Measurements from ENCODE around the gene TNFSF8.

The TNFSF8 gene

DNA sequence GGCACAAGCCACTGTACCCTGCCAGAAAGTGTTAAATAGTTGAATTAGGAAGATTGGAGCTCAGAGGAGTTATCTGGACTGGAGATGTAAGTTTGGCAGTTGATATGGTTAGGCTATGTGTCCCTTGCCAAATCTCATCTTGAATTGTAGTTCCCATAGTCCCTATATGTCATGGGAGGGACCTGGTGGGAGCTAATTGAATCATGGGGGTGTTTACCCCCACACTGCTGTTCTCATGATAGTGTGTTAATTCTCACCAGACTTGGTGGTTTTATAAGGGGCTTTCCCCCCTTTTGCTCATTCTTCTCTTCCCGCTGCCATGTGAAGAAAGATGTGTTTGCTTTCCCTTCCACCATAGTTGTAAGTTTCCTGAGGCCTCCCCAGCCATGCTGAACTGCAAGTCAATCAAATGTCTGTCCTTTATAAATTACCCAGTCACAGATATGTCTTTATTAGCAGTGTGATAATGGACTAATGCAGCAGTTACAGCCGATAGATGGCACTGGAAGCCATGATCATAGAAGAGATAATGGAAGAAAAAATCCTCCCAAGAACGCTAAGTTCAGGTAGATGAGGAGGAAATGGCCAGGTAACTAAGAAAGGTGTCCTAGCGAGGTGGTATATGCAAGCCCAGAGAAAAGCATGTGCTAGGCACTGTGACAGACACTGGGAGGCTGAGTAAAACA, 51.4 kb downstream of the TNFSF8 start:
- DNase-seq (ENCODE audit: low read depth in 1 of 2, low spot score in 1 of 2), result no peak

DNA sequence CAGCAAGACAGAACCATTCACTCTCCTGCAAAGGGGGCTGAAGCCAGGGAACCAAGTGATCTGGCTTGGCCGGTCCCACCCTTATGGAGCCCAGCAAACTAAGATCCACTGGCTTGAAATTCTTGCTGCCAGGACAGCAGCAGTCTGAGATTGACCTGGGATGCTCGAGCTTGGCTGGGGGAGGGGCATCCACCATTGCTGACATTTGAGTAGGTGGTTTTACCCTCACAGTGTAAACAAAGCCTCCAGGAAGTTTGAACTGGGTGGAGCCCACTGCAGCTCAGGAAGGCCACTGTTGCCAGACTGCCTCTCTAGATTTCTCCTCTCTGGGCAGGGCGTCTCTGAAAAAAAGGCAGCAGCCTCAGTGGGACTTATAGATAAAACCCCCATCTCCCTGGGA, 60.5 kb downstream of the TNFSF8 start:
- no peak for DNase-seq (ENCODE audit: low read depth in 1 of 2, low spot score in 1 of 2)

DNA sequence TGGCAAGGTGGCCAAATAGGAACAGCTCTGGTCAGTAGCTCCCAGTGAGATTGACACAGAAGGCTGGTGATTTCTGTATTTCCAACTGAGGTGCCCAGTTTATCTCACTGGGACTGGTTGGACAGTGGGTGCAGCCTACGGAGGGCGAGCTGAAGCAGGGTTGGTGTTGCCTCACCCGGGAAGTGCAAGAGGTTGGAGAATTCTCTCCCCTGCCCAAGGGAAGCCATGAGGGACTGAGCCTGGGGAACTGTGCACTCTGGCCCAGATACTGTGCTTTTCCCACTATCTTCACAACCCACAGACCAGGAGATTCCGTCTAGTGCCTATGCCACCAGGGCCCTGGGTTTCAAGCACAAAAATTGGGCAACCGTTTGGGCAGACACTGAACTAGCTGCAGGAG, 61.0 kb downstream of the TNFSF8 start:
- DNase-seq (ENCODE audit: low read depth in 1 of 2, low spot score in 1 of 2), result no peak

DNA sequence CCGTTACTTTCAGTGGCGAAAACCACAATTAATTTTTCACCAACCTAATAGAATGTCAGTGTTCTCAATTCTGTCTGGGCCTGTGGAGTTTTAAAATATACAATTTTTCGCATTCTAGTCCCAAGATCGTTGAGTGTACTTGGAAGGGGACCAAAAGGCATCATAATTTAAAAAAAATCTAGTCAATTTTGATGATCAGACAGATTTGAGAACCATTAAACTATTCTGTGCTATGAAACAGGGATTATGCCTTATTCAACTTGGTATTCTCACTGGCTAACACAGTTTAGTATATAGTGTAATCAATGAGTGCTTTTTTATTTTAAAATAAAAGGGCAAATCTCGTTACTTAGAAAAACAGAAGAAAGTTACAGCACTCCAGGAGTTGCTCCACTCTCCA, 63.1 kb downstream of the TNFSF8 start:
- no peak for DNase-seq (ENCODE audit: low read depth in 1 of 2, low spot score in 1 of 2)

DNA sequence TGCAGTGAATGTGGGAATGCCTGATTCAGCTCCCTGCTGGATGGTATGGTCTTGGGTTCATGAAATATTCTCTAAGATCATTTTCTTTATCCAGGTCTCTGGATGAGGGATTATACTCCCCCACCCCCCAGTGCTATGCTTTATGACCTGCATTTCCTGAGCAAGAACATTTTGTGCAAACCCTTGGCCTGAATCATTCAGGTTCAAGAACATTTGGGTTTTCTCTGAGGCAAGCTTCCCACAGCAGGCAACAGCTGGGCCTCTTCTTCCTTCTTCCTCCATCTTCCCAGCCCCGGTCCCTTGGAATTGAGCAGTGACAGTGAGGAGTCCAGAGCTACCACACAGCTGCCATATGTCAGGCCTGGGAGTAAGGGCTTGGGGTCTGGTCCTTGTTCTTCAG, 65.9 kb downstream of the TNFSF8 start:
- no peak for DNase-seq (ENCODE audit: low read depth in 1 of 2, low spot score in 1 of 2)

DNA sequence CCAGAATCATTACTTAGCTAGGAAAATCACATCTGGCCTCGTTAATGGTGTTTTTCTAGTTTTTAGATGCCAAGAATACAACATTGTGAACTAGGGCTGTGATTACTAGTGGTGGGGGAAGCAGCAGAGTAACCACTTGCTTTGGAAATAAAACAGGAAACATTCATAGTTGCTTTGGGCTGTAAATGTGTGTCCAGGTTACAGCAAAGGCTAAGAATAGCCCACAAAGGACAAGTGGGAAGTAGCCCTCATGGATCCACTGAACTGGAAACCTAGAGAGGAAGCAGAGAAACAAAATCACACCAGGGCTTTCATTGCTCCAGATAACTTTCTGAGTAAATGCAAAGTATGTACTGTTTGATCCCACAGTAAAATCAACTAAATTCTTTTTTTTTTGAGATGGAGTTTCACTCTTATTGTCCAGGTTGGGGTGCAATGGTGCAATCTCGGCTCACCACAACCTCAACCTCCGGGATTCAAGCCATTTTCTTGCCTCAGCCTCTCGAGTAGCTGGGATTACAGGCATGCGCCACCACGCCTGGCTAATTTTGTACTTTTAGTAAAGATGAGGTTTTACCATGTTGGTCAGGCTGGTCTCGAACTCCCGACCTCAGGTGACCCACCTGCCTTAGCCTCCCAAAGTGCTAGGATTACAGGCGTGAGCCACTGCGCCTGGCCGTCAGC, 68.3 kb downstream of the TNFSF8 start:
- no peak for DNase-seq (ENCODE audit: low read depth in 1 of 2, low spot score in 1 of 2)

DNA sequence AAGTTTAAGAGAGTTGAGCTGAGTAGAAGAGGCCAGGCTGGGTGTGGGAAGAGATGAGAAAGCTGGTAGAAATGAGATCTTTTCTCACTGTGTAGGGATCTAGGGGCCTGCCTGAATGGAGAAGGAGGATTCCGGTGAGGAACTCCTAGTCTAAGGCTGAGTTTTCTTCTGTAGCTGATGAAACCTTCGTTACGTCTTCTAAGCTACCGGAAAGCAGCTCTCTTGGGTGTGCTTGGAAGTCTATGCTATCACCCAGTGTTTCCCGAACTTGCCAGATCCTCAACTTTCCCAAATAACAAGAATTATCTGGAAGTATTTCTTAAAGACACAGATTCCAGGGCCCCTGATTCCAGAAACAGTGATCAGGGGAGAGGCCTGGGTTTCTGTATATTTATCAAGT, 69.1 kb downstream of the TNFSF8 start:
- DNase-seq (ENCODE audit: low read depth in 1 of 2, low spot score in 1 of 2), result no peak

DNA sequence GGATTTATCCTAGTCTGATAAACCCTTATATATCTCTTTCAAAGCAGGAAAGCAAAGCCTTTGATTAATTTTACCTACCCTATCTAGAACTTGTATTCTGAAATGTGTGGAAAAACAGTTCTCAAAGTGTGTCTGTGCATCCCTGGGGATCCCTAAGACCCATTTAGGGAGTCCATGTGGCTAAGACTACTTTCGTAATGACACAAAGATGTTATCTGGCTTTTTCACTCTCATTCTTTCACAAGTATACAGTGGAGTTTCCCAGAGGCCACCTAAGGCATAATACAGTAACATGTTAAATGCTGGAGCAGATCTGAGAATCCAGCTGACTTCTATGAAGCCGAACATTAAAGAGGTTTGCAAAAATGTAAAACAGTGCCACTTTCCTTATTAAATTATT, 70.2 kb downstream of the TNFSF8 start:
- no peak for DNase-seq (ENCODE audit: low read depth in 1 of 2, low spot score in 1 of 2)

DNA sequence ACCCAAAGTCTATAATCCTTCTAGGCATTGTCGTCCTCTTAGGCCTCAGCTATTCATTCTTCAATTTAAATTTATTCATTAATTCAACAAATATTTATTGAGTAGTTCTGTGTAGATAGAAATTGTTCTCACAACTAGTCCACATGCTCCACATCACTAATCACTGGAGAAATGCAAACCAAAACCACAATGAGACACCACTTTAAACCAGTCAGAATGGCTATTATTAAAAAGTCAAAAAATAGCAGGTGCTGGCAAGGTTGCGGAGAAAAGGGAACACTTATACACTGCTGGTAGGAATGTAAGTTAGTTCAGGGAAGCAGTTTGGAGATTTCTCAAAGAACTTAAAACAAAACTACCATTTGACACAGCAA, 73.5 kb downstream of the TNFSF8 start:
- DNase-seq (ENCODE audit: low read depth in 1 of 2, low spot score in 1 of 2), result no peak

DNA sequence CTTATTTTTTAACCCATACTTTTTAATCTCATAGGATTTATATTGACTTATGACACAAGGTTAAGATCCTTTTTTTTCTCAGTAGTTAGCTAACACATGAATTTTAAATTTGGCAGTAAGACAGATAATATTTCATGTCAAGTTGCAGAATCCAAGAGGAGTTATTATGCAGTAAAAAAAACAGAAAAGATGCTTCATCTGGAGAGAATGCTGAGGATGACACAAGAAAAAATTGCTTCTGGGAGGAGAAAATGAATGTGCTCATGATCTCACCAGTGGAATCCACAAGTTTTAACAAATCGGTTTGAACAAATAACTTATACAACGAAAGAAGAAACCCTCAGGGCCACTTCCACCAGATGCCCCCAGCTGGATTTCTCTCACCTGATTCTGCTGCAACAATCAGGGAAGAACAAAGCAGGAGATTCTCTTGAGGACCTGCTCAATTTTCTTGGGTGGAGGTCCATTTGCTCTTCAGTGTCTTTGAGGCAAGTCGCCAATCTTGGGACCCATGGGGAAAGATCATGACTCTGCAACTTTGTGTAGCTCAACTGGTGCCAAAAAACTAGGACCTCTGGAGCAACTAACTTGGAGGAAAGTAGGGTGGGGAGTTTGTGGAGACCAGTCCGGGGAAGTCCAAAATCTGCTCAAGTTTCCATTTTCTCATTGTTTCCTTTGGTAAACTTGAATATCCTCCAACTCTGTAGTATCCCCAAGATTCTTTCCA, 74.0 kb downstream of the TNFSF8 start:
- DNase-seq (ENCODE audit: low read depth in 1 of 2, low spot score in 1 of 2), result no peak

DNA sequence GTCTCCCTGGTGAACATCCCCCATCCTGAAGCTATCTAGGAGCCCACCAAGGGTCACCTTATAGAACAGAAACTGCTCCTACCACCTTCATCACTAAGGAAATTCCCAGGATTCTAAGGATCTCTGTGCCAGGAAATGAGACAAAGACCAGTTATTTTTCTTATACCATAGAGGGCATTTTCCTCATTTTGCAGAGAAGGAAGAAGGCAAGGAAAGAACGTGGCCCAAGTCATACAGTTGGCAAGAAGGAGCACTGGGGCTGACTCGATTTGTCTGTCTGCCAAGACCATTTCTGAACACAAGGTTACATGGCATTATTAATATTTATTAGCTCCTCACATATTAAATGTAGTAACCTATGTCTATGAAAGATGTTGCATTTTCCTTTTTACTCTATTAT, 74.9 kb downstream of the TNFSF8 start:
- DNase-seq (ENCODE audit: low read depth in 1 of 2, low spot score in 1 of 2), result no peak

DNA sequence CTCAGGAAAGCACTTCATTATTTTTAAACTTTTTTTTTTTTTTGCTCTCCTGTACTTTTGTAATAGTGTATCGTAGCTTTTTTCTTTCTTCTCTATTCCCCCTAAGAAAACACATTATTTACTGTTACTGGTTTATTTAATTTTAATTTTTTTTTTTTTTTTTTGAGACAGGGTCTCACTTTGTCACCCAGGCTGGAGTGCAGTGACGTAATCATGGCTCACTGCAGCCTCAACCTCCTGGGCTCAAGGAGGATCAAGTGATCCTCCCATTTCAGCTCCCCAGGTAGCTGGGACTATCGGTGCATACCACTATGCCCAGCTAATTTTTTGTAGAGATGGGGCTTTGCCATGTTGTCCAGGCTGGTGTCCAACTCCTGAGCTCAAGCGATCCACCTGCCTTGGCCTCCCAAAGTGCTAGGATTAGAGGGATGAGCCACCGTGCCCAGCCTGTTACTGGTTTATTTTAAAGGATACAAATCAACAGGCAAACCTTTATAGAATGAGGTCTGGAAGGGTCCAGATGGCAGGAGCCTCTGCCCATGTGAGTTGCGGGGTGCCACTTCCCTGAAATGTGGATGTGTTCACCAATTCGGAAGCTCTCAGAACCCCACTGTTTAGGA, 75.5 kb downstream of the TNFSF8 start:
- no peak for DNase-seq (ENCODE audit: low read depth in 1 of 2, low spot score in 1 of 2)

DNA sequence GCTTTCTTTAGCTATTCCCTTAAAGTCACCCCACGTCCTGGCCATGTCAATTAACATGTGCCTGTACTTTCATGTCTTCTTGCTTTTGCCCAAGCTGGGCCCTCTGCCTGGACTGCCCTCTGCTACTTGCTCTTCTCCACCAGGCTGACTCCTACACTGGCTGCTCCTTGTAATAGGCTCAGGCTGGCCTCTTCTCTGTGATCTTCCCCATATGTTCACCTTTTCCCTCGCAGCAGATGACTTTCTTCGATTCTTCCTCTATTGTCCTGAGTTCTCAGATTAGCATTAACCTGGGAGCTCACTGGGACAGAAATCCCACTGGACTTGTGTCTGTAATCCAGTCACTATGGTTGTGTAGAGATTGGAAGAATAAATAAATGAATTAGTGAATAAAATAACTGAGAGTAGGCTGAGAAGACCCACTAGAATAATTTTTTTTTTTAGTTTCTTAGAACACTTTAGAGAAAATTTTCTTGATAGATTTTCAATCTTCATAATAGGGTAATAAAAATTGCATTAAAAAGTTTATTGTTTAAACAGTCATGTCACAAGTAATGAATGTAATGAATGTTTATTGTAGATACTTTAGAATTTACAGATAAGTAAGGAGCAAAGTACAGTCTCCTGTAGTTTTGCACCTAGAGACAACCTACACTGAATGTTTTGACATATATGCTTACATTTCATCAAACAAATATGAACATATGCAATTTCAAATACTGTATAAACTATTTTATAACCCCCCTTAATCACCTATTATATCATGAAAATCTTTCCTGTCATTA, 77.1 kb downstream of the TNFSF8 start:
- no peak for DNase-seq (ENCODE audit: low read depth in 1 of 2, low spot score in 1 of 2)

DNA sequence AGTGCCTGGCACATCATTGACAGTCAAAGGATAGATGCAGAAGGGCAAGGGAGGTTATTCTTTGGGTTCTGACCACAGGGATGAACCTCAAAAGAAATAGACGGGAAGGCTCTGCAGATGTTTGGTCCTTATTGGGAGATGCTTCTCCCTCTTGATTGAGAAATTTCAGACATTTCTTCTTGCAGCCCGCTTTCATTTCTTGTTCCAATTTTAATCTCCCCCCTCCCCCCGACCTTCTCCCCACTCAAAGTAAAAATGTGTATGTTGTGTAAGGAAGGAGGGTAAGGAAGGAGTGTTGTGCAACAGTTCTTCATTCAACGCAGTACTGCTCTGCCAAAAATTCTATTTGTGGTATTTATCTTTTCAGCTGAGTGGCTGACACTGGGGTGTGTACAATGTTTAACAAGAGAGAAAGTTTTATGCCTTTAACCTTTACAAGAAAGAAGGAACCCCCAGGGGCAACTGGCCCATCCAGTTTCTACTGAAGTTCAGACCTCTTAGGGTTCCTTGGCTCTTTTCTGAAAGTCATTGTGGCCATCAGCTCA, 78.3 kb downstream of the TNFSF8 start:
- DNase-seq (ENCODE audit: low read depth in 1 of 2, low spot score in 1 of 2), result no peak

DNA sequence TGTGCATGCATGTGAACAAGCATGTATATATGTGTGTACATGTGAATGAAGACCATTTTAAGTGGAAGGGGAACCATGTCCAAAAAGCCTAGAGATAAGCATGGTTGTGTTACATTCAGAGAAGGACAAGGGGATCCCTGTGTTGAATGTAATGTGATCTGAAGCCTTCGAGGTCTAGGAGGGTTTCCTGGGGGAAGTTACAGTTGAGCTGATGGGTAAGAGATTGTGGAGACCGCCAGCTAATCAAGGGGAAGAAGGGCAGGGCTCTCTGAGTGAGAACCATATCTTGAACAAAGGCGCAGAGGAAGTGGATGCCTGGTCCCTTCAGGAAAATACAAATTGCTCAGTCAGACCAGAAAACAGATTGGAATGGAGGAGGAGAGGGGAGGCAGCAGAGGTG, 79.1 kb downstream of the TNFSF8 start:
- no peak for DNase-seq (ENCODE audit: low read depth in 1 of 2, low spot score in 1 of 2)
